Measurements from ENCODE around the gene WDR72.
"Not testable (repeated sequence)": the region's sequence is repeated elsewhere in the genome, so short reads cannot be mapped to it uniquely, and the experiment has no call there.

WDR72 gene

GRCh38 chr15:53709821-53710220 is 49.6 kb downstream of the WDR72 start:
- DNase-seq (ENCODE audit: low read depth) = no peak

- no peak for DNase-seq (ENCODE audit: low read depth)
Observed at GRCh38 chr15:53695365-53695764, 64.1 kb downstream of the WDR72 start.

GRCh38 chr15:53694476-53694874 is 65.0 kb downstream of the WDR72 start:
- no peak for DNase-seq (ENCODE audit: low read depth)

GRCh38 chr15:53693729-53694475 is 65.6 kb downstream of the WDR72 start:
- DNase-seq (ENCODE audit: low read depth) = no peak

GRCh38 chr15:53684162-53684561 is 75.3 kb downstream of the WDR72 start:
- DNase-seq (ENCODE audit: low read depth) = not testable (repeated sequence)

GRCh38 chr15:53681056-53681455 is 78.4 kb downstream of the WDR72 start:
- no peak for DNase-seq (ENCODE audit: low read depth)

- DNase-seq (ENCODE audit: low read depth) = no peak
Observed at GRCh38 chr15:53675832-53676231, 83.6 kb downstream of the WDR72 start.

GRCh38 chr15:53671545-53671944 is 87.9 kb downstream of the WDR72 start:
- DNase-seq (ENCODE audit: low read depth) = no peak

- no peak for DNase-seq (ENCODE audit: low read depth)
Observed at GRCh38 chr15:53670701-53671100, 88.8 kb downstream of the WDR72 start.

GRCh38 chr15:53665930-53666329 is 93.5 kb downstream of the WDR72 start:
- no peak for DNase-seq (ENCODE audit: low read depth)

- no peak for DNase-seq (ENCODE audit: low read depth)
Observed at GRCh38 chr15:53658827-53659555, 100.5 kb downstream of the WDR72 start.

- no peak for DNase-seq (ENCODE audit: low read depth)
Observed at GRCh38 chr15:53658255-53658654, 101.2 kb downstream of the WDR72 start.

GRCh38 chr15:53648934-53649333 is 110.5 kb downstream of the WDR72 start:
- no peak for DNase-seq (ENCODE audit: low read depth)

GRCh38 chr15:53644660-53645059 is 114.8 kb downstream of the WDR72 start:
- DNase-seq (ENCODE audit: low read depth) = no peak

GRCh38 chr15:53634517-53635106 is 124.9 kb downstream of the WDR72 start:
- no peak for DNase-seq (ENCODE audit: low read depth)

- no peak for DNase-seq (ENCODE audit: low read depth)
Observed at GRCh38 chr15:53627279-53627678, 132.2 kb downstream of the WDR72 start.

- no peak for DNase-seq (ENCODE audit: low read depth)
Observed at GRCh38 chr15:53625962-53626845, 133.3 kb downstream of the WDR72 start.

- DNase-seq (ENCODE audit: low read depth) = no peak
Observed at GRCh38 chr15:53625260-53625659, 134.2 kb downstream of the WDR72 start.

GRCh38 chr15:53618461-53618860 is 141.0 kb downstream of the WDR72 start:
- no peak for DNase-seq (ENCODE audit: low read depth)

- DNase-seq (ENCODE audit: low read depth) = peak; percentile 22
Observed at GRCh38 chr15:53611145-53611920, 148.1 kb downstream of the WDR72 start.

GRCh38 chr15:53591041-53591440 is 168.4 kb downstream of the WDR72 start:
- DNase-seq (ENCODE audit: low read depth) = no peak
